Nephron progenitor cell (in vitro differentiated cells): ENCODE data around the gene HSD17B3.

ENCODE experiments used
- DNase-seq: peaks from one replicate; pipeline ENCODE4 v3.0.0; 2021
- H3K27ac Mint-ChIP-seq: 2 replicates; pipeline ENCODE4 v1.8.0; 2021; ENCODE audit warnings: mild to moderate bottlenecking, moderate library complexity, mixed read lengths
- H3K27me3 Mint-ChIP-seq: 2 replicates; pipeline ENCODE4 v1.8.0; 2021; ENCODE audit warnings: mild to moderate bottlenecking, low read depth, mixed read lengths; ENCODE audit not compliant: poor library complexity
- H3K36me3 Mint-ChIP-seq: 2 replicates; pipeline ENCODE4 v1.8.0; 2021; ENCODE audit warnings: low read depth, mixed read lengths
- H3K4me1 Mint-ChIP-seq: 2 replicates; pipeline ENCODE4 v1.8.0; 2021; ENCODE audit warnings: mixed read lengths
- H3K4me3 Mint-ChIP-seq: 2 replicates; pipeline ENCODE4 v1.8.0; 2021; ENCODE audit warnings: mild to moderate bottlenecking, moderate library complexity, mixed read lengths
- H3K9me3 Mint-ChIP-seq: 2 replicates; pipeline ENCODE4 v1.8.0; 2021; ENCODE audit warnings: mild to moderate bottlenecking, moderate library complexity, mixed read lengths
- TF ChIP-seq, protein P1 (sequence below): fragments of 200-600 bp; sonication (generic); IDR thresholded peaks from 2 replicates; pipeline ENCODE4 v1.5.0; 2021; ENCODE audit warnings: antibody characterized with exemption

HSD17B3 gene

DNA sequence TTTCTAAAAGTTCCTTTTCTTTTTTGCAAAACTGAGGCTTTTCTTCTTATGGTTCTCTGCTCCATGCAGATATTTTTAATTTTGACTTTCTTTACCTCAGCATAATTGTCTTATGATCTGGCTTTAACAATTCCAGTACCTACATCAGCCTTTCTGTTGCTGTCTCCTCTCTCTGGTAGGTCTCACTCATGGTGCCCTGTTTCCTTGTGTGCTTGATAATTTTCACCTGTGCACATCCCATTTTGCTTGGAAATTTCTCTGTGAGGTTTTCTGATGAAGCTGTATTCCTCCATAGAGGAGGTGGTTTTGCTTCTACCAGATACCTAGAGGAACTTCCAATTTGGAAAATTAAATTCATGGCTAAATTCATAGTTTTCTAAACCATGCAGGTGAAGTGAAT lies 2.3 kb upstream of the HSD17B3 start:
- no peaks in the 10 kb centered on the region for H3K27me3 Mint-ChIP-seq

DNA sequence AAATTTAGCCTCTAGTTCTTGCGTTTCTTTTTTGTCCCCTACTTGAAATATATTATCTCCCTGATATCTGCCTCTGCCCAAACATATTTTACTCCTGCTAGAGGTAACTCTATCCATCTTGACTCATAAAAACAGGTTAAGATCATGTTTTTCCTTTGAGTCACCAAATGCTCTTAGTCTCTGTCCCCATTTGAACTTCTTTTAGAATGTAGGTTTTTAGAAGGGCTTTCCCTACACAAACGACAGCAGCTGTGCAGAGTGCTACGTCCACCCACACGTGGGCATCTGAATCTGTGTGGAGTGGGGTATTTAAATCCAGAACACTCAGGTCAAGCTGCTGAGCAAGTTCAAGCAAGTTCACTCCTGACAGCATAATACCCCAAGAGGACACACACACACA lies 2.2 kb downstream of the HSD17B3 start:
- Mint-ChIP-seq H3K27ac (no peak overlapping the region), H3K4me1 (peaks cover 20% of the 10 kb centered on the region), H3K9me3 (peaks cover 13% of the 10 kb centered on the region), H3K36me3 (no peaks in the 10 kb centered on the region), H3K4me3 (no peak overlapping the region), H3K27me3 (no peaks in the 10 kb centered on the region)
- TF ChIP-seq, protein P1, sequence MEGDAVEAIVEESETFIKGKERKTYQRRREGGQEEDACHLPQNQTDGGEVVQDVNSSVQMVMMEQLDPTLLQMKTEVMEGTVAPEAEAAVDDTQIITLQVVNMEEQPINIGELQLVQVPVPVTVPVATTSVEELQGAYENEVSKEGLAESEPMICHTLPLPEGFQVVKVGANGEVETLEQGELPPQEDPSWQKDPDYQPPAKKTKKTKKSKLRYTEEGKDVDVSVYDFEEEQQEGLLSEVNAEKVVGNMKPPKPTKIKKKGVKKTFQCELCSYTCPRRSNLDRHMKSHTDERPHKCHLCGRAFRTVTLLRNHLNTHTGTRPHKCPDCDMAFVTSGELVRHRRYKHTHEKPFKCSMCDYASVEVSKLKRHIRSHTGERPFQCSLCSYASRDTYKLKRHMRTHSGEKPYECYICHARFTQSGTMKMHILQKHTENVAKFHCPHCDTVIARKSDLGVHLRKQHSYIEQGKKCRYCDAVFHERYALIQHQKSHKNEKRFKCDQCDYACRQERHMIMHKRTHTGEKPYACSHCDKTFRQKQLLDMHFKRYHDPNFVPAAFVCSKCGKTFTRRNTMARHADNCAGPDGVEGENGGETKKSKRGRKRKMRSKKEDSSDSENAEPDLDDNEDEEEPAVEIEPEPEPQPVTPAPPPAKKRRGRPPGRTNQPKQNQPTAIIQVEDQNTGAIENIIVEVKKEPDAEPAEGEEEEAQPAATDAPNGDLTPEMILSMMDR = no peak
- DNase-seq = no peak

More for the DNA sequence above, 2.3 kb upstream of the HSD17B3 start:
- Mint-ChIP-seq H3K4me3 (no peak overlapping the region), H3K9me3 (peaks cover 11% of the 10 kb centered on the region), H3K27ac (no peak overlapping the region), H3K4me1 (peaks cover 32% of the 10 kb centered on the region), H3K36me3 (no peaks in the 10 kb centered on the region)
- TF ChIP-seq, protein P1 = no peak
- DNase-seq = no peak

DNA sequence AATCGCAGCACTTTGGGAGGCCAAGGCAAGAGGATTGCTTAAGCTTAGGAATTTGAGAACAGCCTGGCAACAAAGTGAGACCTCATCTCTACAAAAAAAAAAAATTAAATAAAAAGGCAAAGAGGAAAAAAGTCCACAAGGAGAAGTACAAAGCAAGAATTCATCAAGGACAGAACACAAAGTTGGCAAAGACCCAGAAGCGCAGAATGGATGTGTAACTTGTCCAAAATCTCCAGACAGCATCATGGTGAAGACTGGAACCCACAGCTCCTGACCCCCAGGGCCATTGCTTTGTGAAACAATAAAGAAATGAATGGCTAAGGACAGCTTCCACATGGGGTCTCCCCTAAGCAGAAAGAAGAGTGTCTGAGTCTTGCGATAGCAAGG lies 7.8 kb downstream of the HSD17B3 start:
- no peak overlapping the region for H3K27ac Mint-ChIP-seq
- no peak for DNase-seq
- H3K4me3 Mint-ChIP-seq = no peak overlapping the region
- peaks cover 29% of the 10 kb centered on the region for H3K9me3 Mint-ChIP-seq
- TF ChIP-seq, protein P1 = no peak
- peaks cover 4% of the 10 kb centered on the region for H3K36me3 Mint-ChIP-seq
- H3K27me3 Mint-ChIP-seq = no peaks in the 10 kb centered on the region
- peaks cover 15% of the 10 kb centered on the region for H3K4me1 Mint-ChIP-seq

DNA sequence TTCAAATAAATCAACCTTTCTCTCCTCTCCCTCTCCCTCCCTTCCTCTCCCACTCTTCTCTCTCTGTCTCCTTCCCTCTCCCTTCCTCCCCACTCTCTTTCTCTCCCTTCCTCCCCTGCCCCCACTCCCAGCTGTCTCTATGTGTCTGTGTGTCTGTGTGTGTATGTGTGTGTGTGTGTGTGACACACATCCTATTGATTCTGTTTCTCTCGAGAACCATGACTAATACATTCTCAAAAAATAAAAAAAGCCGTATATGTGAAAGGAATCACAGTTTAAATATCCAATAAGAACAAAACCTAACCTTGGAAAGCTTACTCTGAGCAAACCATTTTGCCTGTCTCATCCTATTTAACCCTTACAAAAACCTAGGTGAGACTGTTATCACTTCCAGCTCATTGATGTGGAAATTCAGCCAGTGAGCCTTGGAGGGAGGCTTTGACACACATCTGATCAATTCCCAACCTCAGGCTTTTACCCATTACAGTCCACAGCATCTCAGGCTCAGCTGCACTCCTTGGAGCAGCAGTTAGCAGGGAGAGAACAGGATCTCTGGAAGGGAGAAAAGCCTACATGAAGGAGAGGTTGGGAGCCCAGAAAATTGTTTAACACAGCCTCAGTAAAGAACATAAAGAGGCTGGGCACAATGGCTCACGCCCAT lies 8.3 kb downstream of the HSD17B3 start:
- no peak overlapping the region for H3K4me3 Mint-ChIP-seq
- TF ChIP-seq, protein P1 = no peak
- no peak for DNase-seq
- H3K4me1 Mint-ChIP-seq = peaks cover 20% of the 10 kb centered on the region
- peaks cover 29% of the 10 kb centered on the region for H3K9me3 Mint-ChIP-seq
- H3K36me3 Mint-ChIP-seq = peaks cover 4% of the 10 kb centered on the region
- peaks cover 2% of the 10 kb centered on the region for H3K27me3 Mint-ChIP-seq
- H3K27ac Mint-ChIP-seq = peak overlapping the region; percentile 56

DNA sequence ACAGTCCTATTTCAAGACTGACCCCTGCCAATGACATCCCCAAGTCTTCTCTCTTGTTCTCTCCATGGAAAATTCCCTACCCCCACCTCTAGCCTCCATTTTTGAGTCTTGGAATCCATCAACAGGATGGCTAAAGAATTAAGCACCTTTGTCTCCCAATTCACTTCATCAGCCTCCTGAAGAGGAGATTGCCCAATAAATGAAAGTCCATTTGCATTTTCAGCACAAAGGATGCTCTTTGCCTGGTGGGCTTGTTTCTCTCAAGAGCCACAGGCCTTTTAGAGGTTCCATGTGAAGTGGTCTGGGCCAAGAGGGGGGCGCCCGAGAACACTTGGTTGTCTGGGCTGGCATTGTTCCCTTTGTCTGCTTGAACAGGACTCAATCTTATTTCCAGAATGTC lies 12.6 kb downstream of the HSD17B3 start:
- TF ChIP-seq, protein P1 = no peak
- H3K4me1 Mint-ChIP-seq = peaks cover 20% of the 10 kb centered on the region
- peaks cover 39% of the 10 kb centered on the region for H3K9me3 Mint-ChIP-seq
- no peak for DNase-seq
- peaks cover 9% of the 10 kb centered on the region for H3K36me3 Mint-ChIP-seq
- H3K4me3 Mint-ChIP-seq = no peak overlapping the region
- H3K27ac Mint-ChIP-seq = peak overlapping the region; percentile 26
- peaks cover 2% of the 10 kb centered on the region for H3K27me3 Mint-ChIP-seq

DNA sequence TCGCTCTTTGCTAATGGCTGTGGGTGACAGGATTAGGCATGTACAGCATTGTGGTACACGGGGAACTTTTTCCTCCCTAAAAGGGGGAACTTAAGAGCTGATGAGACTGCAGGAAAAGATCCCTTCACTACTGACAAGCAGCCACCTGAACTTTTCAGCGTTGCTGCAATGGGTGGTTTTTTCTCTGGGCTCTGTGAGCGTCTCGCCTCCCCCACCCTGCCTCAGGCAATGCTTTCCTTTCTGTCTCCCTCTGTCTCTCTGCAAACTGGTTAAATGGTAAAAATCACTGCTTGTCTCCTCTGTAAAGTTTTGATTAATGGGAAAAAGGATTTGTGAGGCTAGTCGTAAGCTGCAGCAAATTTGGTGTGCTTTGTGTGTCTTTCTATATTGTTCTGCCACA lies 20.3 kb downstream of the HSD17B3 start:
- Mint-ChIP-seq H3K27ac (no peak overlapping the region), H3K36me3 (peaks cover 10% of the 10 kb centered on the region), H3K27me3 (no peaks in the 10 kb centered on the region), H3K4me3 (no peak overlapping the region), H3K9me3 (peaks cover 34% of the 10 kb centered on the region), H3K4me1 (no peaks in the 10 kb centered on the region)
- no peak for DNase-seq
- TF ChIP-seq, protein P1 = no peak
